T-helper 2 cell treated with Interferon-gamma antibody and Interleukin-4, amounts not matched to agents 100 ng/mL and 5 ng/mL, for 36 hours (primary cell): Measurements from ENCODE around the gene HFM1. TPM values are rescaled to one million over a fixed set of nuclear protein-coding genes. Genes with fewer than 3 reads are reported as not detected.
"Not testable (repeated sequence)": the region's sequence is repeated elsewhere in the genome, so short reads cannot be mapped to it uniquely, and the experiment has no call there.

Experiments
- intact Hi-C: fragments of 100-400 bp; cut with micrococcal nuclease; formaldehyde crosslinking; loops from one replicate; pipeline ENCODE4 v1.15.1; 2023
- total RNA-seq: library from RNA; stranded (reverse); gene quantifications from 2 replicates; pipeline ENCODE4 v1.2.3, GENCODE V29; 2022

Gene HFM1
- total RNA-seq, 1 donor from 2014 or later, result not detected

DNA sequence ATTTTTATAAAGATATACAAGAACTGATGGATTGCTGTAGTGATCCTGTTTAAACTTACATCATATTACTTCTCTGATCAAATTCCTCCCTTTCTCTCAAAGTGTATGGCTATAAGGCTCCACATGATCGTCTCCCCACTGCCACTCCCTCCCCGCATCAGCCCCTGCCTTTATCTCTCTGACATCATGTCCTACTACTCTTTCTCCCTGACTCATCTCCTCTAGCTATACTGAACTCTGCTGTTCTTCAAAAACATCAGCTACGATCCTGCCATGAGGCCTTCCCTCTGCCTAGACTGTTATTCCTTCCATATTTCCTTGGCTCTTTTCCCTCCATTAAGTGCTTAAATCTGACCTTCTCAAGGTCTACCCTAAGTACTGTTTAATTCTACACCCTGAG is 22.8 kb downstream of the HFM1 start:
- intact Hi-C loops, result no loop called here

DNA sequence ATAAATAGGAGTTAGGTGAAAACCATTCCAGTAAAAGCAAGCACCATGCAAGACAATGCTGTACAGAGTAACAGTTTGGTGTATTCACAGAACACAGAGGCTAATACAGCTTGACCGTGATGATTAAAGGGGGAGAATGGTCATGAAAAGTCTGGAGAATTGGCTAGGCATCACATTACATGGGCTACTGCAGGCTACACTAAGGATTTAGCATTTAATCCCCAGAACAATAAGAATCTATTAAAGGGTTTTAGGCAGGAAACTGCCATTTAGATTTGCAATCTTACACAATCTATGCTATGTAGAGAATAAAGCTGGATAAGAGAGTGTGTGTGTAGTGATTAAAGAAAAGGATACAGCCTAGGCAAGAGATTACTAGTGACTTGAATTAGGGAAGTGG is 30.6 kb downstream of the HFM1 start:
- intact Hi-C loops, result no loop called here

DNA sequence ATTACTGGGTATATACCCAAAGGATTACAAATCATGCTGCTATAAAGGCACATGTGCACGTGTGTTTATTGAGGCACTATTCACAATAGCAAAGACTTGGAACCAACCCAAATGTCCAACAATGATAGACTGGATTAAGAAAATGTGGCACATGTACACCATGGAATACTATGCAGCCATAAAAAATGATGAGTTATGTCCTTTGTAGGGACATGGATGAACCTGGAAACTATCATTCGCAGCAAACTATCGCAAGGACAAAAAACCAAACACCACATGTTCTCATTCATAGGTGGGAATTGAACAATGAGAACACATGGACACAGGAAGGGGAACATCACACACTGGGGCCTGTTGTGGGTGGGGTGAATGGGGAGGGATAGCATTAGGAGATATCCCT is 32.4 kb downstream of the HFM1 start:
- intact Hi-C loops, result not testable (repeated sequence)

DNA sequence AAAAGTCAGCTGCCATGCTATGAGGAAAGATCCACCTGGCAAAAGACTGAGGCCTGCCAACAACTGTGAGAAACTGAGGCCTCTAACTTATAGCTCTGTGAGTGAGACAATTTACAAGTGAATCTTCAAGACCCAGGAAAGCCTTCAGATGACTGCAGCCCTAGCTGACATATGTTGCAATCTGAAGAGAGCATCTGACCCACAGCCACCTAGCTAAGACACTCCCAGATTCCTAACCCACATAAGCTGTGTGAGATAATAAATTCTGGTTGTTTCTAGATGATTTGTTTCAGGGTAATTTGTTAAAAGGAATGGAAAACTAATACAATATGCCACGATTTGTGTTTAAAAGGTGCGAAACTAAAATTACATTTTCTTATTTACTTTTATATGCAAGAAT is 55.1 kb downstream of the HFM1 start:
- intact Hi-C loops, result no loop called here

DNA sequence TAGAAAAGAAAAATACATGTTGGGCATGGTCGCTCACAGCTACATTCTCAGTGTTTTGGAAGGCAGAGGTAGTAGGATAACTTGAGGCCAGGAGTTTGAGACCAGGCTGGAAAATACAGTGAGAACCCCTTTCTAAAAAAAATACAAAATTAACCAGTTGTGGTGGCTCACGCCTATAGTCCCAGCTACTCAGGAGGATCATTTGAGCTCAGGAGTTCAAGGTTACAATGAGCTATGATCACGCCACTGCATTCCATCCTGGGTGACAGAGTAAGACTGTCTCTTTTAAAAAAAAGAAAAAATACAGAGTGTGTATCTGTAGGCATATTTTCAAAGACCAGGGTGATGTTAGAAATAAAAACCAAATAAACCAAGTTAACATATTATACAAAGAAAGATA is 57.8 kb downstream of the HFM1 start:
- intact Hi-C loops, result no loop called here

DNA sequence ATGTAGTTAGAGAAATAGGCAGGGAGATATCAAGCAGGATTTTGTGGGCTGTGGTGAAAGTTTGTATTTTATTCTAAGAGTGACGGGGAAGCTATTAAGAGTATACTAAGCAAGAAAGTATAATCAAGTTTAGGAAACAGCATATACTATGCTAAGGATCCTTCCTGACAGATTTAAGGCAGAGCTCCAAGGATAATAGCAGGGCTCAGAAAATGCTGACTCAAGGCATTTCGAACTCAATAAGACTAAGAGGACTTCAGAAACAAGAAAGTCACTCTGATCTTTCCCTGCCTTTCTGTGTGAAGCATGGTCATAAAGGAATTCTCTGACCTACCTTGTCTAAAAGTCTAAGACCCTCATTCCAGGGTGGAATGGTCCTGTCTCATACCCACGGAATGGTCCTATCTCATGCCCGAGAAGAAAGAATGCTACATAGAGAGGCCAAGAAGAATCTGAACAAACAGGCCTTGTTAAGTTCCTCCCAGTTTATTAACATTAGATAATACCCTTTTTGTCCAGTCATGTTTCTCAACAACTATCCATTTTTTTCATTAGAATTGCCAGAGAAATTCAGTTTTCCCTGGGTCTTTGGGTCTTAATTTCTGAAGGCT is 59.1 kb downstream of the HFM1 start:
- intact Hi-C loops, result no loop called here

DNA sequence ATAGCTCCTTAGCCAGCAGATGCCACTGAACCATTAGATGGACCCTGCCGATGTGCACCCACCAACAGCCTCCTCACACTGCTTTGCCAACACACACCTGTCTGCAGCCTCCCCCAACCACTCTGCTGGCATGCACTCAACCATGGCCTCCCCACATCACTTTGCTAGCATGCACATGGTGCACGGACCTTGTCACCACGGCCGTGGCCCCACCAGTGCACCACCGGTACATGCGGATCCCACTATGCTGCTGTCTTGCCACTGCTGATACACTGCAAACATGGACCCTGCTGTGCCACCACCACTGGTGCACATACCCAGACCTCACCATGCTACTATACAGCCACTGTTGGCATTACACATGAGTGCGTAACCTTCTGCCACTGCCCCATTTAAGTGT is 66.1 kb downstream of the HFM1 start:
- intact Hi-C loops, result no loop called here

DNA sequence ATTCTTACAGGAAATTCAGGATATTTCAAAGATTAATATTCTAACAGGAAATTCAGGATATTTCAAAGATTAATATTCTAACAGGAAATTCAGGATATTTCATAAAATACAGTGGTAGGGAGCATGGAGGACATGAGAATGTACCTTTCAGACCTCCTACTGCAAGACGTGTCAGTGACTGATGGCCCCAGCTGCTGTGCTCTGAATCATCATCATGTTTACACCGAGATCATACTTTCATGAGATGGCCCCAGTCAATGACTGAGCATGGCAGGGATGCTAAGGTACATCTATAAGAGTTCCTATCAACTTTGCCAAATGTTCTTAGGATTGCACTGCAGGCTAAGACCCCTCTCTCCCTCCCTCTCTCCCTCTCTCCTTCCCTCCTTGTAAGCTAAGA is 69.0 kb downstream of the HFM1 start:
- intact Hi-C loops, result no loop called here

DNA sequence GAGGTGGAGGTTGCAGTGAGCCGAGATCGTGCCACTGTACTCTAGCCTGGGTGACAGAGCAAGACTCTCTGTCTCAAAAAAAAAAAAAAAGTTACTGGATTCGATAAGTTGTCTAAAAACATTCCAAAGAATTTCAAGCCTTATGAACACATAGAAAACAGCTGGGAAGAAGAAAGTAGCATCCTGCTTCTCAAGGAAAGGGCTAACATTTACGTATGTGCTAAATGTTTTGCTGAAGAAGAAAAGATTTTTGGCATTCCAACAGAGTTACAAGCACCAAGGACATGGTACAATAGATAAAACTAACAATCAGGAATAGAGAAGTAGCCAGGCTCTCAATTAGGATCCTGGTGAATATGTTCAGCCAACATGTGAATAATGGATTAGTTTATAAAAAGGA is 69.8 kb downstream of the HFM1 start:
- intact Hi-C loops, result no loop called here

DNA sequence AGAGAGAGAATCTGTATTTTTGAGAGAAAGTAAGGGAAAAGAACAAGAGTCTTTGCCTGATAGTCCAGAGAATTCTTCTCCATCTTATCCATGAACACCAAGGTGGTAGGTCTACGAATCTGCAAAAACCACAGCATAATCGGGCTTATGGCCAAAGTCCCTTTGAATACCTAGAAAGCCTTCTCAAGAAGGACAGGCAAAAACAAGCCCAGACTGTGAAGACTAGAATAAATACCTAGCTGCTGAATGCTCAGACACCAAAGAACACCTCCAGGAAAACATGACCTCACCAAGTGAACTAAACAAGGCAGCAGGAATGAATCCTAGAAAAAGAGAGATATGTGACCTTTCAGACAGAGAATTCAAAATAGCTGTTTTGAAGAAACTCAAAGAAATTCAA is 79.2 kb downstream of the HFM1 start:
- intact Hi-C loops, result no loop called here

DNA sequence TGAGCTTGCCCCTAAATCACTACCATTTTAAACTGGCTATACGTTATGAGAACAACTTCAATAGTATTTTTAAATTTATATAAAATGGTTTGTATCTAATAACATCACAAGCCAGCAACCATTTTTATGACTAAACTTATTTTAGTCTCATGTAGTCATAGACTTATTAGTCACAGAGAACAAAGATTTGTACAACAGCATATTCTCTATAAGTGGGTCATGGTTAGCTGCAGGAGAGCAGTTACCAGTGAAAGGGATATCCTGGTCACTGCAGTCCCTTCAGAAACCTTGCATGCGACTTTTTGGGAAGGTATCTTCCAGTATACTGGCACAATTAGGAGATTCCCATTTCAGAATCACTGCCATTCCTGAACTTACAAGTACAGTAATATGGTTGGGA is 90.0 kb downstream of the HFM1 start:
- intact Hi-C loops, result no loop called here

DNA sequence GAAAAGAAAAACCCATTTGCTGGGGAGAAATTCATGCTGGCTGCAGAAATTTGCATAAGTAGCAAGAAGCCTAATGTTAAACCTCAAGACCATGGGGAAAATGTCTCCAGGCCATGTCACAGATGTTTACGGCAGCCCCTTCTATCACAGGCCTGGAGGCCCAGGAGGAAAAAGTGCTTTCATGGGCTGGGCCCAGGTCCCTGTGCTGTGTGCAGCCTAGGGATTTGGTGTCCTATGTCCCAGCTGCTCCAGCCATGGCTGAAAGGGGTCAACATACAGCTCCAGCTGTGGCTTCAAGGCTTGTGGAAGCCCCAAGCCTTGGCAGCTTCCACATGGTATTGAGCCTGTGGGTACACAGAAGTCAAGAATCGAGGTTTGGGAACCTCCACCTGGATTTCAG is 93.0 kb downstream of the HFM1 start:
- intact Hi-C loops, result no loop called here

DNA sequence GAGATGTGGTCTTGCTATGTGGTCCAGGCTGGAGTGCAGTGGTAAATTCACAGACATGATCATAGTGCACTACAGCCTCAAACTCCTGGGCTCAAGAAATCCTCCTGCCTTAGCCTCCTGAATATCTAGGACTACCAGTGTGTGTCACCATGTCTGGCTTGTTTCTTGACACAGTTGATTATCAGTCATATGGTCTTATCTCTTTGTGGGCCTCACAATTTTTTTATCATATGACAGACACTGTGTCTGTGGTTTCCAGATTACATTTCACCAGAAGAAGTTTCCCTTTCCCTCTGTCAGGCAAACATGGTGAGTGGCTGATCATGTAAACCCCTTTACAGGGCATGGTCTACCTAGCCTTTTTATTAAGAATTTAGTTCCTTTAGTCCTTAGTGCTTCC is 96.1 kb downstream of the HFM1 start:
- intact Hi-C loops, result no loop called here

DNA sequence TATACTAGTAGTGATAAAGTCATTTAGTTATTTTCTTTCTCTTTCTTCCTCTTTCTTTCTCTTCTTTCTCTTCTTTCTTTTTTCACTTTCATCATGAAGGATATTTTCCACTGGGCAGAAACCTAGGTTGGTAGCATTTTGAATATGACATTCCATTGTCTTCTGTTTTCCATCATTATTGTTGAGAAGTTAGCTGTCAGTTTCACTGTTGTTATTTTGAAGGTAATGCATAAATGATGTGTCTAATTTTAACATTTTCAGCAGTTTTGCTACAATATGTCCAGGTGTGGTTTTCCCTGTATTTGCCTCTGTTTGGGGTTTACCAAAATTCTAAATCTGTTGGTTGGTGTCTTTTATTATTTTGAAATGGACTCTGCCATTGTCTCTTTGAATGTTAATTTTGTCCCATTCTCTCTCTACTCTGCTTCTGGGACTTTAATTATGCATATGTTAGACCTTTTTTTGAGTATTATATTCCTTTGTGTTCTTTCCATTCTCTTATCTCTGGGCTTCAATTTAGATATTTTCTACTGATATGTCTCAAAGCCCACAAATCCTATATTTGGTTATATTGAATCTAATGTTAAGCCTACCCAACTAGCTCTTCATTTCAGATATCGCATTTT is 96.7 kb downstream of the HFM1 start:
- intact Hi-C loops, result no loop called here

DNA sequence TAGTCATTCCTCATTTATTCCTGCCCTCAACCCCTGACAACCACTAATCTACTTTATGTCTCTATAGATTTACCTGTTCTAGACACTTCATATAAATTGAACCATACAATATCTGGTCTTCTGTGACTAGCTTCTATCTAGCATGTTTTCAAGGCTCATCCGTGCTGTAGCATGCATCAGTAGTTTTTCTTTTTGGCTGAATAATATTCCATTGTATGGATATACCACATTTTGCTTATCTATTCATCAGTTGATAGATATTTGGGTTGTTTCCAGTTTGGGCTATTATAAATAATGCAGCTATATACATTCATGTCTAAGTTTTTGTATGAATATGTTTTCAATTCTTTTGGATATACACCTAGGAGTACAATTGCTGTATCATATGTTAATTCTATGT is 101.5 kb downstream of the HFM1 start:
- intact Hi-C loops, result no loop called here

DNA sequence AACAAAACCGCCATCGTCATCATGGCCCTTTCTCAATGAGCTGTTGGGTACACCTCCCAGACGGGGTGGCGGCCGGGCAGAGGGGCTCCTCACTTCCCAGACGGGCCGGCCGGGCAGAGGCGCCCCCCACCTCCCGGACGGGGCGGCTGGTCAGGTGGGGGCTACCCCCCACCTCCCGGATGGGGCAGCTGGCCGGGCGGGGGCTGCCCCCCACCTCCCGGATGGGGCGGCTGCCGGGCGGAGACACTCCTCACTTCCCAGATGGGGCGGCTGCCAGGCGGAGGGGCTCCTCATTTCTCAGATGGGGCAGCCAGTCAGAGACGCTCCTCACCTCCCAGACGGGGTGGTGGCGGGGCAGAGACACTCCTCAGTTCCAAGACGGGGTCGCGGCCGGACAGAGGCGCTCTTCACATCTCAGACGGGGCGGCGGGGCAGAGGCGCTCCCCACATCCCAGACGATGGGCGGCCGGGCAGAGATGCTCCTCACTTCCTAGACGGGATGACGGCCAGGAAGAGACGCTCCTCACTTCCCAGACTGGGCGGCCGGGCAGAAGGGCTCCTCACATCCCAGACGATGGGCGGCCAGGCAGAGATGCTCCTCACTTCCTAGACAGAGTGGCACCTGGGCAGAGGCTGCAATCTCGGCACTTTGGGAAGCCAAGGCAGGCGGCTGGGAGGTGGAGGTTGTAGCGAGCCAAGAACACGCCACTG is 115.6 kb downstream of the HFM1 start:
- intact Hi-C loops, result not testable (repeated sequence)

DNA sequence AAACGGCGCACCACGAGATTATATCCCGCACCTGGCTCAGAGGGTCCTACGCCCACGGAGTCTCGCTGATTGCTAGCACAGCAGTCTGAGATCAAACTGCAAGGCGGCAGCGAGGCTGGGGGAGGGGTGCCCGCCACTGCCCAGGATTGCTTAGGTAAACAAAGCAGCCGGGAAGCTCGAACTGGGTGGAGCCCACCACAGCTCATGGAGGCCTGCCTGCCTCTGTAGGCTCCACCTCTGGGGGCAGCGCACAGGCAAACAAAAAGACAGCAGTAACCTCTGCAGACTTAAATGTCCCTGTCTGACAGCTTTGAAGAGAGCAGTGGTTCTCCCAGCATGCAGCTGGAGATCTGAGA is 117.7 kb downstream of the HFM1 start:
- intact Hi-C loops, result not testable (repeated sequence)

DNA sequence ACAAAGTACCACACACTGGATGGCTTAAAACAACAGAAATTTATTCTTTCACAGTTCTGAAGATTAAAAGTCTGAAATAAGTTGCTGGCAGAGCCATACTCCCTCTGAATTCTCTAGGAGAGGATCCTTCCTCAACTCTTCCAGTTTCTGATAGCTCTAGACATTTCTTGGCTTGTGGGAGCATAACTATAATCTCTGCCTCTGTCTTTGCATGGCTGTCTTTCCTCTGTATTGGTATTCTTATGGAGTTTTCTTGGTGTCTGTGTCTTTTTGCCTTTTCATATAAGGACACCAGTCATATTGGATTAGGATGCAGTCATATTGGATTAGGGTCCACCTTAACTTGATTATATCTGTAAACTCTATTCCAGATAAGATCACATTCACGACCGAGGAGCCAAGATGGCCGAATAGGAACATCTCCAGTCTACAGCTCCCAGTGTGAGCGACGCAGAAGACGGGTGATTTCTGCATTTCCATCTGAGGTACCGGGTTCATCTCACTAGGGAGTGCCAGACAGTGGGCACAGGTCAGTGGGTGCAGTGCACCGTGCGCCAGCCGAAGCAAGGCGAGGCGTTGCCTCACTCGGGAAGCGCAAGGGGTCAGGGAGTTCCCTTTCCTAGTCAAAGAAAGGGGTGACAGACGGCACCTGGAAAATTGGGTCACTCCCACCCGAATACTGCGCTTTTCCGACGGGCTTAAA is 118.2 kb downstream of the HFM1 start:
- intact Hi-C loops, result not testable (repeated sequence)

DNA sequence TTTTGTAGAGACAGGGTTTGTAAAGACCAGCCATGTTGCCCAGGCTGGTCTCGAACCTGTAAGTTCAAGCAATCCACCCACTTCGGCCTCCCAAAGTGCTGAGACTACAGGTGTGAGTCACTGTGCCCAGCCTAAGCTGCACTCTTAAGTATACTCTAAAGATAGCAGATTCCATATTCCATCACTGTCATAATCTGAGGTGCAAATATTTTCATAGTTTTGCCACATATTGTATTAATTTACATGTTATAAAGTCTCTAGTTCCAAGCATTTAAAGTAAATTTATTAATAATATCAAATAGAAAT is 121.3 kb downstream of the HFM1 start:
- intact Hi-C loops, result loop anchor here (5.0 kb wide), 2 partner anchors 119 to 219 kb away; partner anchors contain the start of genes CDC7 and HFM1

DNA sequence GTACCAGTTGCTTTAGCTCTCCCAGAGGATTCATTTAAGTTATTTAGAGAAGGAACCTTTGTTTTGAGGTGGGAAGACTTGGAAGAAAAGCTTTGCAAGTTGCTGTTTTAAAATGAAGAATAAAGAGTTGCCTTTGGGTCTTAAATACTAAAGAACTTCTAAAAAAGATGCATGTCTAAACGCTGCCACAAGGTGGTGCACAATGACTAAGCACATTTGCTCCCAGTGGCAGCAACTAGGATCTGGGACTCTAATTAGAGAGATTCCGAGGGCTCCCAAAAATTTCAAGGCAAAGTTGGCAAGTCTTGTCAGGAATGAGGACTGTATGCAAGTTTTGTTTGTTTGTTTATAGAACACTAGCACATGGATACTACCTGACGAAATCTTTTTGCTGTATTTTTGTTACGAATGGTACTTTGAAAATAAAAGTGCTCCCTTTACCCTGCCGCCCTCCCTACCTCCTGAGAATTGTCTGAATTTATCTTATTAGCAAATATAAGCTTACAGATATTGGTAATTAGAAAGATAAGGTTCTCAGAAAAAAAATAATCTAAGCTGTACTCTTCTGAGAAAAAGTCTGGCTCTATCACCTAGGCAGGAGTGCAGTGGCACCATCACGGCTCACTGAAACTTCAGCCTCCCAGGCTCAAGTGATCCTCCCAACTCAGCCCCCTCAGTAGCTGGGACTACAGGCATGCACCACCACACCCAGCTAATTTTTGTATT is 121.8 kb downstream of the HFM1 start:
- intact Hi-C loops, result loop anchor here (1.0 to 5.0 kb wide), 3 partner anchors 119 to 644 kb away; partner anchors contain the start of genes CDC7 and HFM1

DNA sequence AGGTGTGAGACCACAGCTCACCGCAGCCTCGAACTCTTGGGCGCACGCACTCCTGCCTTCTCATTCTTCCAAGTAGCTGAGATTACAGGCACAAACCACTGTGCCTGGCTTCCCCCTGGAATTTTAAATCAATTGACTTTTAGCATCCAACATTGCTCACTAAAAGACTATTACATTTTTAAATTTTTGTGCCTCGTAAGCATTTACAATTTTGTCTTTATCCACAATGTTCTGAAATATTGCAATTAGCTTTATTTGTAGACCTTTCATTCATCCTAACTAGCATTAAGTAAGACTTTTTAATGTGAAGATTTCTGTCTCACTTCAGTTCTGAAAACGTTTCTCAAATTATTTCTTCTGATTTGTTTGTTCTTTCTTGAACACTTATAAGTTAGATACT is 122.9 kb downstream of the HFM1 start:
- intact Hi-C loops, result loop anchor here (1.0 to 5.0 kb wide), 3 partner anchors 121 to 646 kb away; partner anchors contain the start of genes CDC7 and HFM1

DNA sequence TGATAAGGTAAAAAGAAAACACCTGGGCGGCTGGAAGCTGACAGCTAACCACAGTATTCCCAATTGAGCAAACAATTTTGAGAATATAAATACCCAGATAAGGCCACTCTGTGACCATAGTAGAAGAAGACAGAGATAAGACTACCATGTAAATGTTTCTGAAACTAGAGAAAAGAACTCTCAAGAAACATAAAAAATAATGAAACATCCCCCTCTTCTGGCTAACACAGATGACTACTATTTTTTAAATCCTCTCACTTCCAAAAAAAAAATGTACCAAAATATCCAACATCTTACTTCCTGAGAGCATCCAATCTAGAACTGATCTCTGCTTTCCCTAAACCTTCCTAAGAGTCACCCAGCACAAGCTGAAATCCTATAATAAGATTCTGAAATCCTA is 125.9 kb downstream of the HFM1 start:
- intact Hi-C loops, result no loop called here
